CD4-positive, CD25-positive, alpha-beta regulatory T cell (primary cell): ENCODE results near the gene CREB5. TPM values are rescaled to one million over a fixed set of nuclear protein-coding genes. Genes with fewer than 3 reads are reported as not detected.

ENCODE experiments used
- ATAC-seq, 2 donors: fragments of 150-1000 bp; cut with Tn5 transposase; one replicate each; pipeline ENCODE4 v1.10.0; 2021; ENCODE audit warnings: low read depth in 2 of 2, moderate number of reproducible peaks in 2 of 2, moderate library complexity in 1 of 2
- DNase-seq, 3 donors: peaks; one replicate each; pipeline versions ENCODE4 v3.0.0 to v3.0.0-alpha.2; 2012 to 2022; ENCODE audit warnings: mixed read lengths in 1 of 3
- H3K27ac ChIP-seq: one replicate; pipeline ENCODE4 v1.7.0; 2013; ENCODE audit warnings: mild to moderate bottlenecking, low read length; ENCODE audit not compliant: insufficient read depth, poor library complexity, severe bottlenecking
- H3K27me3 ChIP-seq: one replicate; pipeline ENCODE4 v1.7.0; 2013; ENCODE audit warnings: low read length; ENCODE audit not compliant: control insufficient read depth, insufficient read depth
- H3K36me3 ChIP-seq: one replicate; pipeline ENCODE4 v1.7.0; 2013; ENCODE audit warnings: mild to moderate bottlenecking, low read length, moderate library complexity; ENCODE audit not compliant: control insufficient read depth, insufficient read depth
- H3K4me1 ChIP-seq: 2 replicates; pipeline ENCODE4 v1.7.0; 2013; ENCODE audit warnings: mild to moderate bottlenecking, low read length; ENCODE audit not compliant: insufficient read depth, control insufficient read depth, poor library complexity, severe bottlenecking
- H3K4me3 ChIP-seq: one replicate; pipeline ENCODE4 v1.7.0; 2013; ENCODE audit warnings: low read depth, mild to moderate bottlenecking, low read length, moderate library complexity
- H3K9me3 ChIP-seq, 2 experiments: 1 replicate in 1 of 2; 2 replicates in 1 of 2; pipeline ENCODE4 v1.7.0; 2013; ENCODE audit warnings: low read length in 2 of 2, mild to moderate bottlenecking in 1 of 2, moderate library complexity in 1 of 2; ENCODE audit not compliant: control insufficient read depth in 2 of 2
- H3K27ac Mint-ChIP-seq, 3 donors: one replicate each; pipeline ENCODE4 v1.8.0; 2020 to 2022; ENCODE audit warnings: mild to moderate bottlenecking in 3 of 3, mixed read lengths in 3 of 3, moderate library complexity in 2 of 3
- H3K27me3 Mint-ChIP-seq: one replicate; pipeline ENCODE4 v1.8.0; 2022; ENCODE audit warnings: mild to moderate bottlenecking, mixed read lengths
- H3K36me3 Mint-ChIP-seq: one replicate; pipeline ENCODE4 v1.8.0; 2020; ENCODE audit warnings: mixed read lengths
- H3K4me1 Mint-ChIP-seq, 4 donors: one replicate each; pipeline ENCODE4 v1.8.0; 2020 to 2022; ENCODE audit warnings: mixed read lengths in 4 of 4, mild to moderate bottlenecking in 1 of 4
- H3K4me3 Mint-ChIP-seq, 4 donors: one replicate each; pipeline ENCODE4 v1.8.0; 2020 to 2022; ENCODE audit warnings: mild to moderate bottlenecking in 4 of 4, mixed read lengths in 4 of 4, moderate library complexity in 3 of 4
- H3K9me3 Mint-ChIP-seq, 7 donors: one replicate each; pipeline ENCODE4 v1.8.0; 2020 to 2022; ENCODE audit warnings: mixed read lengths in 7 of 7, mild to moderate bottlenecking in 3 of 7, moderate library complexity in 2 of 7
- polyA plus RNA-seq, 4 donors: library from polyadenylated mRNA; unstranded; fragments of 300-500 nt; fragmentation: Illumina TruSeq; gene quantifications; one replicate each; pipeline ENCODE4 v1.2.3, GENCODE V29; 2021
- total RNA-seq: library from RNA; stranded (reverse); gene quantifications from one replicate; pipeline ENCODE4 v1.2.3, GENCODE V29; 2022

The CREB5 gene
- total and polyA plus RNA-seq, 5 donors from 2014 or later = 1.3 TPM; not detected in 4

DNA sequence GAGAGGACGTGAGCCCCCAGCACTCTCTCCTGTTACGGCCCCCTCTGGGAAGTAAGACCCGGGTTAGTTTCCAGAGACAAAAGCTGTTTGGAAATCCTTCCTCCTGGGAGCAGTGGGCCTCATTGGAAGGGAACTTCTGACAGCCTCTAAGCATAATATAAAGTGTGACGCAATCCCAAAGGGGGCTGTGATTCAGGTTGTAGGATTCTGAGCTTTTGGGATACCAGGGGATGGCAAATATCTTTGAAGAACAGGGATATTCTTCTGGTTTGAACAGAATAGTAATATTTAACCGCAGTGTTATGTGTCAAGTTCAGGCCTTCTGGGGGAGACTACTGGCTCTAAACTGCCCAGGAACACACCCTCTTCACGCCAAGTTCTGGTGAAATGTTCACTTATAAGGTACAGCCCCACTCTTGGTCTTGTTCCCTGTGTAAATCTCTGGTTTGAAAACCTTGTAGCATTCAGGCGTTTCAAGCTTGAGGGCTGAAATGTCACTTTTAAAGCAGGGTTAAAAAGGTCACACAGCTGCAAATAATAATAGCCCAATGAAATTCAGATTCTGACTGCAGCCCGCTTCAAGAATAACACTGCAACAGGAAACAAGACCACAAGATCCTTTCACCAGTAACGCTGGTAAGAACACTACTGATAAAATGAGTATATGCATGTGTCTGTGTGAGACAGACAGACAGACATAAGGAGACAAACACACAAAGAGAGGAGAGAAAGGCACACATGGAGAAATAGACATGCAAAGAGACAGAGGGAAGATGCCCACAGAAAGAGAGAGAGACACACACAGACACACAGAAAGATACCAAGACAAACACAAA is 69.0 kb downstream of the CREB5 start:
- no peaks in the 10 kb centered on the region for H3K36me3 Mint-ChIP-seq
- ATAC-seq (no peak), DNase-seq (peak in 1 of 3 donors; percentile 21)
- H3K9me3 Mint-ChIP-seq = peaks cover 0 to 3% (median 0%) of the 10 kb centered on the region in 7 donors
- Histone ChIP-seq H3K36me3 (no peaks in the 10 kb centered on the region), H3K4me3 (no peak overlapping the region), H3K27me3 (peaks cover 4% of the 10 kb centered on the region), H3K4me1 (no peaks in the 10 kb centered on the region), H3K27ac (no peak overlapping the region), H3K9me3 (no peaks in the 10 kb centered on the region)
- no peak overlapping the region for H3K4me3 Mint-ChIP-seq
- no peak overlapping the region for H3K27ac Mint-ChIP-seq
- peaks cover 43% of the 10 kb centered on the region for H3K27me3 Mint-ChIP-seq
- peaks cover 0 to 11% (median 0%) of the 10 kb centered on the region in 4 donors for H3K4me1 Mint-ChIP-seq

DNA sequence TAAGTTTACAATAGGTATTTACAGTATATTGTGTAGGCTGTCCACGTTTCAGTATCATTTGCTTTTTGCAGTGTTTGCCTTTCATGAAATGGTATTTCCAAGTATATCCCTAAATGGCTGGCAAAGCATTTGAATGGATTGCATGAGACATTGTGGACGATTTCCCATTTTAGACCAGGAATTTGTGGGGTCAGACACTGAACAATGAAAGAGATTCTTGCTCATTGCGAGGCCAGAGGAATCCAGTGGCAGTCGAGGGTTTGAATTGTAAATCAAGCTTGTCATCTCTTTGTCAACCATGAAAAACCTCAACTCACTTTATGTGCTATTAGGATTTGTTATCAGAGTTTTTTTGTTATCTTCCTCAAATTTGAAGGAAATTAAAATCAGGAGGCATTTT is 70.8 kb downstream of the CREB5 start:
- no peak overlapping the region for H3K27ac Mint-ChIP-seq
- H3K27me3 ChIP-seq = peaks cover 2% of the 10 kb centered on the region
- DNase-seq = no peak
- H3K4me3 Mint-ChIP-seq = no peak overlapping the region
- H3K4me1 Mint-ChIP-seq = peaks cover 0 to 11% (median 0%) of the 10 kb centered on the region in 4 donors
- H3K27me3 Mint-ChIP-seq = peaks cover 36% of the 10 kb centered on the region
- ATAC-seq = no peak
- H3K9me3 Mint-ChIP-seq = peaks cover 0 to 3% (median 0%) of the 10 kb centered on the region in 7 donors
- no peaks in the 10 kb centered on the region for H3K9me3 ChIP-seq
- no peak overlapping the region for H3K27ac ChIP-seq
- no peaks in the 10 kb centered on the region for H3K4me1 ChIP-seq
- no peaks in the 10 kb centered on the region for H3K36me3 Mint-ChIP-seq
- no peaks in the 10 kb centered on the region for H3K36me3 ChIP-seq
- no peak overlapping the region for H3K4me3 ChIP-seq

DNA sequence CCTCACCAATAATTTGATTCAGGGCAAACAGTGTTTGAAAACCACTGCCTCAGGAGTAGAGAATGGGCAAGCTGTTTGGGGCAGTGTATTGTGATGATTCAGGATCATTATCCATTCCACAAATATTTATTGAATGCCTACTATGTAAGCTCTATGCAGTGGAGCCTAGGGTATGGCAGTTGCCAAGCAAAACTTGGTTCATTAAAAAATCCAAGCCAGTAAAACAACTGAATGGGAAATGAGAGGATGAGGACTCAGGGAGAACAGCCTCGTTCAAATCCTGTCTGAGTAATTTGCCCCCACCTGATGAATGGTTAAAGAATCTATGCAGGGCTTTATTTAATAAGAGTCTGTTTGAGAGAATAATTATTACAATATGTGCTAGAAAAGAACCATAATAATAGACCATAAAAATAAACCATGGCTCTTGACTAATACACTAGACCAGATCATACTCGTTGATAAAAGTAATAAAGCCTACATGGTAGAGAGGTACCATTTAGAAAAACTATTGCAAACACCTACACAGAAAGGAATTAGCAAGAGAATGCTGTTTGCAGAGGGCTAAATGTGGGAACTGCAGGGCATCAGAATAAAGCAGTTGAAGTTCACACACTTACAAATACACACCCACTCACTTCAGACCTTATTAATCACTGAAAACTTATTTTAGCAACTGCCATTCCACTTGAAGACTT is 71.7 kb downstream of the CREB5 start:
- H3K27me3 ChIP-seq = peaks cover 2% of the 10 kb centered on the region
- no peak for ATAC-seq
- H3K9me3 Mint-ChIP-seq = peaks cover 0 to 1% (median 0%) of the 10 kb centered on the region in 7 donors

DNA sequence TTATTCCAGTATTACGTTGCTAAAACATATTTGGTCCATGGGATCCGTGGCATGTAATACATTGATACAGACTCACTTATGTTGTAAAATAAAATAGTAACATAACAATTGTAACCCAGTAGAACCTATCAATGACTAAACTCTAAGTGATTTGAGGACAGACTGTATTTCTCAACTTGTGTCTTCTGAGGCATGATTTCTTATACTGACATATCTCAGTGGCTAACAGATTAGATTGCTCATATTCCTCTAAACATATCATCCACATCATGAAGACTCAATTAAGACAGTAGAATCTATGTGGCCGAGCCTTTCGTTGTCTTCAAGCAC is 72.3 kb downstream of the CREB5 start:
- no peaks in the 10 kb centered on the region for H3K36me3 Mint-ChIP-seq
- no peaks in the 10 kb centered on the region for H3K4me1 ChIP-seq
- no peak overlapping the region for H3K4me3 ChIP-seq
- peaks cover 0 to 11% (median 0%) of the 10 kb centered on the region in 4 donors for H3K4me1 Mint-ChIP-seq
- ATAC-seq (no peak), DNase-seq (no peak)
- no peak overlapping the region for H3K4me3 Mint-ChIP-seq
- peaks cover 2% of the 10 kb centered on the region for H3K27me3 ChIP-seq
- H3K27me3 Mint-ChIP-seq = peaks cover 33% of the 10 kb centered on the region
- no peaks in the 10 kb centered on the region for H3K36me3 ChIP-seq
- peaks cover 0 to 1% (median 0%) of the 10 kb centered on the region in 7 donors for H3K9me3 Mint-ChIP-seq
- H3K27ac Mint-ChIP-seq = no peak overlapping the region
- H3K9me3 ChIP-seq = no peaks in the 10 kb centered on the region
- no peak overlapping the region for H3K27ac ChIP-seq

More for the DNA sequence above, 71.7 kb downstream of the CREB5 start:
- no peaks in the 10 kb centered on the region for H3K36me3 ChIP-seq
- H3K4me3 Mint-ChIP-seq = no peak overlapping the region
- peaks cover 0 to 11% (median 0%) of the 10 kb centered on the region in 4 donors for H3K4me1 Mint-ChIP-seq
- H3K9me3 ChIP-seq = no peaks in the 10 kb centered on the region
- no peak overlapping the region for H3K27ac Mint-ChIP-seq
- no peak for DNase-seq
- peaks cover 36% of the 10 kb centered on the region for H3K27me3 Mint-ChIP-seq
- no peak overlapping the region for H3K4me3 ChIP-seq
- no peaks in the 10 kb centered on the region for H3K36me3 Mint-ChIP-seq
- no peaks in the 10 kb centered on the region for H3K4me1 ChIP-seq
- H3K27ac ChIP-seq = no peak overlapping the region

DNA sequence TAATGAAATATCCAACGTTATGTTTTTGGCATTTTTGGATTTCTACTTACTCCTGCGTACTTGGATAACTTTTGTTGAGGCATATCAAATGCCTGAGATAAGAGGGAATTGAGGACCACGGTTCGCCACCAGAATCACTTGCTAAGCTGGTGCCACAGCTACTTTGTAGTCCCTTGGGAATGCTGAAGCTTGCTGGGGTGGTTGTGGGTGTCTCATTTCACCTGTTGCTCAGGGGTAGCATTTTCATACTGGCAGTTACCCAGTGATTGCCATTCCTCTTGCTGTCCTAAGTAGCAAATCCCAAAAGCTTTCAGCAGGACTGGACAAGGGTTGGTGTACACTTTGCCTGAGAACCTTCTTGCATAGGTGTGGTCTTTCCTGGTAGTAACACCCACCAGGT is 75.2 kb downstream of the CREB5 start:
- no peak overlapping the region for H3K27ac Mint-ChIP-seq
- no peak for DNase-seq
- Histone ChIP-seq H3K36me3 (no peaks in the 10 kb centered on the region), H3K4me3 (no peak overlapping the region), H3K4me1 (no peaks in the 10 kb centered on the region), H3K27ac (no peak overlapping the region), H3K9me3 (no peaks in the 10 kb centered on the region), H3K27me3 (no peaks in the 10 kb centered on the region)
- H3K27me3 Mint-ChIP-seq = peaks cover 18% of the 10 kb centered on the region
- H3K4me1 Mint-ChIP-seq = no peaks in the 10 kb centered on the region
- no peak overlapping the region for H3K4me3 Mint-ChIP-seq
- ATAC-seq = no peak
- peaks cover 0 to 2% (median 0%) of the 10 kb centered on the region in 7 donors for H3K9me3 Mint-ChIP-seq
- no peaks in the 10 kb centered on the region for H3K36me3 Mint-ChIP-seq

DNA sequence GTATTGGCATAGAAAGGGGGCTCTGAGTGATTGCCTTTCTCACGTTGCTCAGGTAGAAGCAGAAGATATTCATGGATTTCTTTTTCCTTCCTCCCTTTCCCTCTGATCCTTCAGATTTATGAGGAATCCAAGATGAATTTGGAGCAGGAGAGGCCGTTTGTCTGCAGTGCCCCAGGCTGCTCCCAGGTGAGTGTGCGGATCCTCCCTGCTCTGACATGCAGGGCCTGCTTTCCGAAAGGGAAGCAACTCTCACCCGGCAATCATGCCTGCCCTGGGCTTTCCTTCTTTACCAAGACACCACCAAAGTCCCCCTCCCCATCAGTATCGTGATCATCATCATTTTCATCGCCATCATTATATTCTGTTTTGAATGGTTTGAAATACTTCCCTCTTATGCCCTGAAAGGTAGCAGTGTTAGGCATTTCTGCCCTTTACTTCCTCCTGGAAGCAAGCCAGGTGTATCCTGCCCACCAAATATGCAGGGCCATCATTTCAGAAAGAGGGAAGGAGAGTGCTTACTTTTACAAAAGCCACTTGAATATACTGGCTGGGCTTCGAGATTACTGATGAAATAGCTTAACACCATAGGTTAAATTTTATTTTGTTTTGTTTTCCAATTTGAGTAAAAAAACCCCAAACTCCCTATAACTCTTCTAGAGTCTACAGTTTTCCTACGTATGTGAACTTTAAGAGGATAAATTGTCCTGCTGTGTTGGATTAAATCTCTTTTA is 75.9 kb downstream of the CREB5 start:
- no peak overlapping the region for H3K27ac Mint-ChIP-seq
- no peak for DNase-seq

DNA sequence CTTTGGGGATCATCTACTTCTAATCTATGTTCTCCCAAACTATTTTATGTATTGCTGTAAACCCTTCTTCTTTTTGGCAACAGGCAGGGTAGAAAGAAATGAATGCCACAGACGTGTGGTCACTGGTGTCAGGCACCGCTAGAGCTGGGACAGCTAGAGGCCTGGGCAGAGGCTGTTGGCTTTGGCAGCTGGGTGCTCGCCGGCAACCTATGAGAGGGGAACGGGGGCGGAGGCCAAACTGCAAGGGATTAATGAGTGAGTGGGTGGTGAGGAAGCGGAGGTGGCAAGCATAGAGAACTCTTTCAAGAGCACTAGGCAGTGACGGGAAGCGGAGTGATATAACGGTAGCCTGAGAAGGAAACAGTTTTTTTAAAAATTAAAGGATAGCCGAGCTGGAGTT is 78.5 kb downstream of the CREB5 start:
- H3K4me1 ChIP-seq = no peaks in the 10 kb centered on the region
- no peak for DNase-seq
- no peaks in the 10 kb centered on the region for H3K36me3 ChIP-seq
- H3K9me3 ChIP-seq = no peaks in the 10 kb centered on the region
- H3K27ac Mint-ChIP-seq = no peak overlapping the region
- no peaks in the 10 kb centered on the region for H3K4me1 Mint-ChIP-seq
- ATAC-seq = no peak
- no peak overlapping the region for H3K4me3 Mint-ChIP-seq
- H3K27ac ChIP-seq = no peak overlapping the region
- H3K27me3 Mint-ChIP-seq = peaks cover 13% of the 10 kb centered on the region
- H3K4me3 ChIP-seq = no peak overlapping the region
- H3K27me3 ChIP-seq = no peaks in the 10 kb centered on the region
- no peaks in the 10 kb centered on the region for H3K36me3 Mint-ChIP-seq
- H3K9me3 Mint-ChIP-seq = peaks cover 0 to 5% (median 0%) of the 10 kb centered on the region in 7 donors

More for the DNA sequence above, 75.9 kb downstream of the CREB5 start:
- Histone ChIP-seq H3K9me3 (no peaks in the 10 kb centered on the region), H3K4me3 (no peak overlapping the region), H3K4me1 (no peaks in the 10 kb centered on the region), H3K27ac (no peak overlapping the region), H3K36me3 (no peaks in the 10 kb centered on the region), H3K27me3 (no peaks in the 10 kb centered on the region)
- Mint-ChIP-seq H3K4me3 (no peak overlapping the region), H3K4me1 (no peaks in the 10 kb centered on the region), H3K9me3 (peaks cover 0 to 2% (median 0%) of the 10 kb centered on the region in 7 donors), H3K36me3 (no peaks in the 10 kb centered on the region), H3K27me3 (peaks cover 14% of the 10 kb centered on the region)
- no peak for ATAC-seq
